ENCODE results near the gene MOAP1. TPM values are rescaled to one million over a fixed set of nuclear protein-coding genes. Genes with fewer than 3 reads are reported as not detected.

Gene MOAP1
- total RNA-seq, result 76.4 TPM

GRCh38 chr14:93184391-93185348 is at the start of gene MOAP1, which contains the start of gene LYSET:
Gene MOAP1 (minus strand): TSS chr14:93184897. CDS start chr14:93184242, 655 bp downstream.
Gene LYSET (plus strand): TSS chr14:93185317. CDS start chr14:93185406, 89 bp downstream.

GRCh38 chr14:93206793-93207467 is 22.2 kb upstream of the MOAP1 start, which contains the start of the genes GON7 and UBR7:
Gene GON7 (minus strand): TSS chr14:93207065. CDS start chr14:93207037, 28 bp downstream.
Gene UBR7 (plus strand): TSS chr14:93207256. CDS start chr14:93207292, 36 bp downstream.

Other genes starting within 250 kb of the MOAP1 start
- gene ITPK1, start 69.0 kb downstream of the MOAP1 start, total RNA-seq, result 43.8 TPM
- 11.0 TPM for gene LYSET, start 420 bp upstream of the MOAP1 start, total RNA-seq
- 13.7 TPM for gene GON7, start 22.2 kb upstream of the MOAP1 start, total RNA-seq
- gene UBR7, start 22.4 kb upstream of the MOAP1 start, total RNA-seq, result 44.7 TPM
- gene BTBD7, start 148.1 kb upstream of the MOAP1 start, total RNA-seq, result 45.7 TPM
- gene COX8C, start 162.3 kb upstream of the MOAP1 start, total RNA-seq, result not detected
- 13.7 TPM for gene UNC79, start 246.0 kb upstream of the MOAP1 start, total RNA-seq